ENCODE data around the gene RALGAPA2. TPM values are rescaled to one million over a fixed set of nuclear protein-coding genes. Genes with fewer than 3 reads are reported as not detected.

Gene RALGAPA2
- total and polyA plus RNA-seq, 2 experiments from 2014 or later: 13.1 to 43.4 TPM

DNA sequence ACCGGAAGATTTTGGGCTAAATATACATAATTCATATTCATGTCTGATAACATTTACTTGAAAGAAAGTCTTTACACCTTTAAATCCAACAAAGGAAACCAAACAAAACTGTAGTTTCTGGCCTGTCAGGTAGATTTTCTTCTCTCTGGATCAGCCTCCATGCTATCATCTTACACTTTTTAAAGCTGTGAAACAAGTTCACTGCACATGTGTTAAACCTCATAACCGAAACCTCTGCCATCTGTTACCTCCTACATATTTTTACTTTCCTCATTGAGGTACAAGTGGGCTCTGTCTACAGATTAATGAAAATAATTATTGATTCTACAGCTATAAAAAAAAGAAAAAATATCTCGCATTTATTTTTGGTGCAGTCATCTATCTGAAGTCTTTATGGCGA lies 149.9 kb downstream of the RALGAPA2 start:
- no peaks in the 10 kb centered on the region for H3F3A ChIP-seq (replicated peaks; ENCODE audit: low read depth)

More for the DNA sequence above, 149.9 kb downstream of the RALGAPA2 start:
- Histone ChIP-seq H3K9me2 (ENCODE audit: insufficient read depth) (no peaks in the 10 kb centered on the region), H4K20me1 (replicated peaks; ENCODE audit: insufficient read depth) (0 out of 2 replicates have a peak, but pooled peaks cover 3% of the 10 kb centered on the region), H3K79me2 (replicated peaks; ENCODE audit: insufficient read depth) (no peaks in the 10 kb centered on the region), H3K27ac (ENCODE audit: low read depth) (no peak overlapping the region), H3K27me3 (ENCODE audit: insufficient read depth) (no peaks in the 10 kb centered on the region), H3K4me2 (no peak overlapping the region), H3K4me3 (no peak overlapping the region), H3K36me3 (ENCODE audit: insufficient read depth) (no peaks in the 10 kb centered on the region), H3K4me1 (ENCODE audit: insufficient read depth) (peaks cover 10% of the 10 kb centered on the region; the same call in 1 of the 2 replicates), H2AFZ (no peak overlapping the region)
- Mint-ChIP-seq H3K4me3 (no peak overlapping the region), H3K27me3 (ENCODE audit: insufficient read depth, low read depth, poor library complexity) (peaks cover 2% of the 10 kb centered on the region), H3K27ac (no peak overlapping the region), H3K4me1 (peaks cover 13% of the 10 kb centered on the region), H3K36me3 (ENCODE audit: low read depth) (no peaks in the 10 kb centered on the region; the same call in 2 of the 3 replicates), H3K9me3 (no peaks in the 10 kb centered on the region)
- ATAC-seq: no peak
- TF ChIP-seq ZNF114 (CRISPR knock-in tag; IDR thresholded peaks at IDR 0.05) (no peak), STAT1 (IDR thresholded peaks at IDR 0.05; ENCODE audit: unreplicated experiment) (no peak), POLR2AphosphoS5 (IDR thresholded peaks at IDR 0.05; ENCODE audit: low read depth) (no peak), CTCF (conservative IDR thresholded peaks at IDR 0.05; ENCODE audit: low read depth in 2 of 2) (no peak), REST (IDR thresholded peaks at IDR 0.05; ENCODE audit: unreplicated experiment) (no peak), EZH2 (IDR thresholded peaks at IDR 0.05; ENCODE audit: low read depth, unreplicated experiment) (no peak), CREB1 (CRISPR knock-in tag; IDR thresholded peaks at IDR 0.05; ENCODE audit: low read depth) (no peak)
- TF ChIP-seq, protein P1, sequence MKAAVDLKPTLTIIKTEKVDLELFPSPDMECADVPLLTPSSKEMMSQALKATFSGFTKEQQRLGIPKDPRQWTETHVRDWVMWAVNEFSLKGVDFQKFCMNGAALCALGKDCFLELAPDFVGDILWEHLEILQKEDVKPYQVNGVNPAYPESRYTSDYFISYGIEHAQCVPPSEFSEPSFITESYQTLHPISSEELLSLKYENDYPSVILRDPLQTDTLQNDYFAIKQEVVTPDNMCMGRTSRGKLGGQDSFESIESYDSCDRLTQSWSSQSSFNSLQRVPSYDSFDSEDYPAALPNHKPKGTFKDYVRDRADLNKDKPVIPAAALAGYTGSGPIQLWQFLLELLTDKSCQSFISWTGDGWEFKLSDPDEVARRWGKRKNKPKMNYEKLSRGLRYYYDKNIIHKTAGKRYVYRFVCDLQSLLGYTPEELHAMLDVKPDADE (IDR thresholded peaks at IDR 0.05): no peak
- no peak for DNase-seq (ENCODE audit: low spot score)
